GM12878 (cell line): ENCODE measurements around the gene DUSP16. TPM values are rescaled to one million over a fixed set of nuclear protein-coding genes. Genes with fewer than 3 reads are reported as not detected.
A peak's percentile ranks its signal among the peaks of the same experiment; 100 is the strongest.

Experiments used
- ASH2L ChIP-seq: fragments of 300-600, 200-600 bp; sonication (generic); IDR thresholded peaks from 2 replicates; pipeline ENCODE4 v1.6.1; 2017; ENCODE audit warnings: low read depth, mild to moderate bottlenecking, borderline replicate concordance
- BMI1 ChIP-seq: fragments of 450-650 bp; IDR thresholded peaks from 2 replicates; pipeline ENCODE4 v1.6.1; 2016; ENCODE audit warnings: mild to moderate bottlenecking, moderate library complexity, borderline replicate concordance
- HDGF ChIP-seq: fragments of 450-650 bp; IDR thresholded peaks from 2 replicates; pipeline ENCODE4 v1.6.1; 2016; ENCODE audit warnings: antibody characterized with exemption
- LARP7 ChIP-seq: fragments of 450-650 bp; IDR thresholded peaks from 2 replicates; pipeline ENCODE4 v1.6.1; 2017; ENCODE audit warnings: mild to moderate bottlenecking
- MTA2 ChIP-seq: fragments of 450-650 bp; IDR thresholded peaks from 2 replicates; pipeline ENCODE4 v1.6.1; 2016; ENCODE audit warnings: low read depth, mild to moderate bottlenecking, moderate library complexity
- NRF1 ChIP-seq: conservative IDR thresholded peaks from 2 replicates; pipeline ENCODE4 v1.6.1; 2011; ENCODE audit warnings: mild to moderate bottlenecking, low read depth, low read length, improper control_type of control experiment
- PML ChIP-seq: IDR thresholded peaks from 2 replicates; pipeline ENCODE4 v1.6.1; 2012; ENCODE audit warnings: low read length, inconsistent platforms
- SP1 ChIP-seq: IDR thresholded peaks from one replicate; pipeline ENCODE4 v1.6.1; 2011; ENCODE audit warnings: low read depth, low read length
- WRNIP1 ChIP-seq: IDR thresholded peaks from 2 replicates; pipeline ENCODE4 v1.6.1; 2011; ENCODE audit warnings: low read depth, low read length, improper control_type of control experiment, borderline replicate concordance
- ZSCAN29 ChIP-seq: fragments of 450-650 bp; IDR thresholded peaks from 2 replicates; pipeline ENCODE4 v1.6.1; 2017; ENCODE audit warnings: mild to moderate bottlenecking, moderate library complexity
- polyA plus RNA-seq, 11 experiments: library from polyadenylated mRNA; depleted of rRNA in 4 of 11; unstranded in 6 of 11; stranded (reverse) in 5 of 11; fragments of >200 nt; fragmentation: Nextera tagmentation in 4 of 11; fragmentation: Illumina TruSeq in 1 of 11; extraction: Ambion mirVana in 4 of 11; extraction: Trizol in 1 of 11; gene quantifications; 1 replicate in 1 of 11; 2 replicates in 10 of 11; pipeline versions ENCODE4 v1.2.1 to v1.2.3, GENCODE V29; 2011 to 2016; ENCODE audit warnings: inconsistent platforms in 2 of 11, missing spikeins in 2 of 11, low read depth in 1 of 11
- total RNA-seq, 4 experiments: library from RNA; depleted of rRNA in 3 of 4; stranded (reverse); fragments of >200 nt in 3 of 4; fragmentation: Illumina TruSeq in 1 of 4; extraction: Trizol in 1 of 4; gene quantifications; 2 replicates each; pipeline versions ENCODE4 v1.2.1 to v1.2.3, GENCODE V29; 2013 to 2021
- TF ChIP-seq, protein P1 (sequence below): fragments of 450-650 bp; formaldehyde crosslinking; IDR thresholded peaks from 2 replicates; pipeline ENCODE4 v1.5.0; 2022; ENCODE audit warnings: mild to moderate bottlenecking, missing genetic modification characterization
- TF ChIP-seq, protein P2 (sequence below): fragments of 450-650 bp; IDR thresholded peaks from 2 replicates; pipeline ENCODE4 v1.6.1; 2016; ENCODE audit warnings: mild to moderate bottlenecking, moderate library complexity, borderline replicate concordance
- TF ChIP-seq, protein P3 (sequence below): fragments of 450-650 bp; formaldehyde crosslinking; IDR thresholded peaks from 2 replicates; pipeline ENCODE4 v1.4.0; 2020; ENCODE audit warnings: mild to moderate bottlenecking, moderate library complexity
- TF ChIP-seq, protein P4 (sequence below): IDR thresholded peaks from 2 replicates; pipeline ENCODE4 v1.6.1; 2012; ENCODE audit warnings: low read depth, low read length, improper control_type of control experiment

The DUSP16 gene
- total and polyA plus RNA-seq, 10 of the 15 experiments (the other 5 are each of a cell fraction or from before 2014, with no cell fraction given), result 3.9 to 75.3 (median 26.8) TPM

DNA sequence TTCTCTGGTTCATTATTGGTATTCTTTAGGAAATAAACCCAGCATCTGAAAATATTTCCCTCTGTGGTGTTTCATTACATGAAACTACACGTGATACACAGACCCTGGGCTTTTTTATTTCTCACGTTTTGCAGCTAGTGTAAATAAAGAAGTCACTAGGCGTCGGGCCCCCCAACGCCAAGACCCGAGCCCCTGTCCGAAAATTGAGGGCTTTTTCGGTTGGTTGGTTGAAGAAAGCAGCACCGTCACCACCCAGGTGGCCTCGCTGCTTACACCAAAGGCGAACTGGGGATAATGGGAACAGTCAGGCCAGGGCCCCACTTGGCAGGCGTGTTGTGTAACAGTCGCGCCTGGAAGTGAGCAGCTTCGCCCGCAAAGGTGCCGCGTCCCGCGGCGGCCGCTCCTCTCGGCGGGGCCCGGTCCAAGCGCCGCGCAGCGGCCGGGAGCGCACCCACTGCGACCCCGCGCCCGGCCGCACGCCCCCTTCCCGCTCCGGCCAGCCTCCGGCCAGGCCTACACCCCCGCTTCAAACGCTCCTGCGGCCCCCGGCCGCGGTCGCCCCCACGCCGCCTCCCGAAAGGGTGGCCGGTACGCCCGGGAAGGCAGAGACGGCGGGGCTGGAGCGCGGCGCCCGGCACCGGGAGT is 1.2 kb downstream of the DUSP16 start (continued):
- TF ChIP-seq, protein P1, sequence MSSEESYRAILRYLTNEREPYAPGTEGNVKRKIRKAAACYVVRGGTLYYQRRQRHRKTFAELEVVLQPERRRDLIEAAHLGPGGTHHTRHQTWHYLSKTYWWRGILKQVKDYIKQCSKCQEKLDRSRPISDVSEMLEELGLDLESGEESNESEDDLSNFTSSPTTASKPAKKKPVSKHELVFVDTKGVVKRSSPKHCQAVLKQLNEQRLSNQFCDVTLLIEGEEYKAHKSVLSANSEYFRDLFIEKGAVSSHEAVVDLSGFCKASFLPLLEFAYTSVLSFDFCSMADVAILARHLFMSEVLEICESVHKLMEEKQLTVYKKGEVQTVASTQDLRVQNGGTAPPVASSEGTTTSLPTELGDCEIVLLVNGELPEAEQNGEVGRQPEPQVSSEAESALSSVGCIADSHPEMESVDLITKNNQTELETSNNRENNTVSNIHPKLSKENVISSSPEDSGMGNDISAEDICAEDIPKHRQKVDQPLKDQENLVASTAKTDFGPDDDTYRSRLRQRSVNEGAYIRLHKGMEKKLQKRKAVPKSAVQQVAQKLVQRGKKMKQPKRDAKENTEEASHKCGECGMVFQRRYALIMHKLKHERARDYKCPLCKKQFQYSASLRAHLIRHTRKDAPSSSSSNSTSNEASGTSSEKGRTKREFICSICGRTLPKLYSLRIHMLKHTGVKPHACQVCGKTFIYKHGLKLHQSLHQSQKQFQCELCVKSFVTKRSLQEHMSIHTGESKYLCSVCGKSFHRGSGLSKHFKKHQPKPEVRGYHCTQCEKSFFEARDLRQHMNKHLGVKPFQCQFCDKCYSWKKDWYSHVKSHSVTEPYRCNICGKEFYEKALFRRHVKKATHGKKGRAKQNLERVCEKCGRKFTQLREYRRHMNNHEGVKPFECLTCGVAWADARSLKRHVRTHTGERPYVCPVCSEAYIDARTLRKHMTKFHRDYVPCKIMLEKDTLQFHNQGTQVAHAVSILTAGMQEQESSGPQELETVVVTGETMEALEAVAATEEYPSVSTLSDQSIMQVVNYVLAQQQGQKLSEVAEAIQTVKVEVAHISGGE (CRISPR knock-in tag), result no peak
- TF ChIP-seq, protein P2, sequence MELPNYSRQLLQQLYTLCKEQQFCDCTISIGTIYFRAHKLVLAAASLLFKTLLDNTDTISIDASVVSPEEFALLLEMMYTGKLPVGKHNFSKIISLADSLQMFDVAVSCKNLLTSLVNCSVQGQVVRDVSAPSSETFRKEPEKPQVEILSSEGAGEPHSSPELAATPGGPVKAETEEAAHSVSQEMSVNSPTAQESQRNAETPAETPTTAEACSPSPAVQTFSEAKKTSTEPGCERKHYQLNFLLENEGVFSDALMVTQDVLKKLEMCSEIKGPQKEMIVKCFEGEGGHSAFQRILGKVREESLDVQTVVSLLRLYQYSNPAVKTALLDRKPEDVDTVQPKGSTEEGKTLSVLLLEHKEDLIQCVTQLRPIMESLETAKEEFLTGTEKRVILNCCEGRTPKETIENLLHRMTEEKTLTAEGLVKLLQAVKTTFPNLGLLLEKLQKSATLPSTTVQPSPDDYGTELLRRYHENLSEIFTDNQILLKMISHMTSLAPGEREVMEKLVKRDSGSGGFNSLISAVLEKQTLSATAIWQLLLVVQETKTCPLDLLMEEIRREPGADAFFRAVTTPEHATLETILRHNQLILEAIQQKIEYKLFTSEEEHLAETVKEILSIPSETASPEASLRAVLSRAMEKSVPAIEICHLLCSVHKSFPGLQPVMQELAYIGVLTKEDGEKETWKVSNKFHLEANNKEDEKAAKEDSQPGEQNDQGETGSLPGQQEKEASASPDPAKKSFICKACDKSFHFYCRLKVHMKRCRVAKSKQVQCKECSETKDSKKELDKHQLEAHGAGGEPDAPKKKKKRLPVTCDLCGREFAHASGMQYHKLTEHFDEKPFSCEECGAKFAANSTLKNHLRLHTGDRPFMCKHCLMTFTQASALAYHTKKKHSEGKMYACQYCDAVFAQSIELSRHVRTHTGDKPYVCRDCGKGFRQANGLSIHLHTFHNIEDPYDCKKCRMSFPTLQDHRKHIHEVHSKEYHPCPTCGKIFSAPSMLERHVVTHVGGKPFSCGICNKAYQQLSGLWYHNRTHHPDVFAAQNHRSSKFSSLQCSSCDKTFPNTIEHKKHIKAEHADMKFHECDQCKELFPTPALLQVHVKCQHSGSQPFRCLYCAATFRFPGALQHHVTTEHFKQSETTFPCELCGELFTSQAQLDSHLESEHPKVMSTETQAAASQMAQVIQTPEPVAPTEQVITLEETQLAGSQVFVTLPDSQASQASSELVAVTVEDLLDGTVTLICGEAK, result no peak
- TF ChIP-seq SP1, result no peak
- no peak for TF ChIP-seq BMI1
- TF ChIP-seq ASH2L, result no peak
- TF ChIP-seq, protein P3, sequence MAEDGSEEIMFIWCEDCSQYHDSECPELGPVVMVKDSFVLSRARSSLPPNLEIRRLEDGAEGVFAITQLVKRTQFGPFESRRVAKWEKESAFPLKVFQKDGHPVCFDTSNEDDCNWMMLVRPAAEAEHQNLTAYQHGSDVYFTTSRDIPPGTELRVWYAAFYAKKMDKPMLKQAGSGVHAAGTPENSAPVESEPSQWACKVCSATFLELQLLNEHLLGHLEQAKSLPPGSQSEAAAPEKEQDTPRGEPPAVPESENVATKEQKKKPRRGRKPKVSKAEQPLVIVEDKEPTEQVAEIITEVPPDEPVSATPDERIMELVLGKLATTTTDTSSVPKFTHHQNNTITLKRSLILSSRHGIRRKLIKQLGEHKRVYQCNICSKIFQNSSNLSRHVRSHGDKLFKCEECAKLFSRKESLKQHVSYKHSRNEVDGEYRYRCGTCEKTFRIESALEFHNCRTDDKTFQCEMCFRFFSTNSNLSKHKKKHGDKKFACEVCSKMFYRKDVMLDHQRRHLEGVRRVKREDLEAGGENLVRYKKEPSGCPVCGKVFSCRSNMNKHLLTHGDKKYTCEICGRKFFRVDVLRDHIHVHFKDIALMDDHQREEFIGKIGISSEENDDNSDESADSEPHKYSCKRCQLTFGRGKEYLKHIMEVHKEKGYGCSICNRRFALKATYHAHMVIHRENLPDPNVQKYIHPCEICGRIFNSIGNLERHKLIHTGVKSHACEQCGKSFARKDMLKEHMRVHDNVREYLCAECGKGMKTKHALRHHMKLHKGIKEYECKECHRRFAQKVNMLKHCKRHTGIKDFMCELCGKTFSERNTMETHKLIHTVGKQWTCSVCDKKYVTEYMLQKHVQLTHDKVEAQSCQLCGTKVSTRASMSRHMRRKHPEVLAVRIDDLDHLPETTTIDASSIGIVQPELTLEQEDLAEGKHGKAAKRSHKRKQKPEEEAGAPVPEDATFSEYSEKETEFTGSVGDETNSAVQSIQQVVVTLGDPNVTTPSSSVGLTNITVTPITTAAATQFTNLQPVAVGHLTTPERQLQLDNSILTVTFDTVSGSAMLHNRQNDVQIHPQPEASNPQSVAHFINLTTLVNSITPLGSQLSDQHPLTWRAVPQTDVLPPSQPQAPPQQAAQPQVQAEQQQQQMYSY (CRISPR knock-in tag), result no peak
- peak; percentile 99 for TF ChIP-seq LARP7
- TF ChIP-seq ZSCAN29, result 0 out of 2 replicates have a peak, but pooled peaks have one; percentile 44
- TF ChIP-seq, protein P4, sequence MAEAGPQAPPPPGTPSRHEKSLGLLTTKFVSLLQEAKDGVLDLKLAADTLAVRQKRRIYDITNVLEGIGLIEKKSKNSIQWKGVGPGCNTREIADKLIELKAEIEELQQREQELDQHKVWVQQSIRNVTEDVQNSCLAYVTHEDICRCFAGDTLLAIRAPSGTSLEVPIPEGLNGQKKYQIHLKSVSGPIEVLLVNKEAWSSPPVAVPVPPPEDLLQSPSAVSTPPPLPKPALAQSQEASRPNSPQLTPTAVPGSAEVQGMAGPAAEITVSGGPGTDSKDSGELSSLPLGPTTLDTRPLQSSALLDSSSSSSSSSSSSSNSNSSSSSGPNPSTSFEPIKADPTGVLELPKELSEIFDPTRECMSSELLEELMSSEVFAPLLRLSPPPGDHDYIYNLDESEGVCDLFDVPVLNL, result no peak
- no peak for TF ChIP-seq PML
- no peak for TF ChIP-seq MTA2
- TF ChIP-seq WRNIP1, result no peak
- TF ChIP-seq NRF1, result no peak
- TF ChIP-seq HDGF, result no peak
